IPS DF 4.7 (cell line): ENCODE results near the gene PEMT.

Source experiments
- DNase-seq: peaks from one replicate; pipeline ENCODE4 v3.0.0-alpha.2; 2013; ENCODE audit warnings: low spot score; ENCODE audit errors: extremely low read depth

Gene PEMT

GRCh38 chr17:17553217-17554195, 38.0 kb downstream of the PEMT start:
- DNase-seq: no peak

DNA sequence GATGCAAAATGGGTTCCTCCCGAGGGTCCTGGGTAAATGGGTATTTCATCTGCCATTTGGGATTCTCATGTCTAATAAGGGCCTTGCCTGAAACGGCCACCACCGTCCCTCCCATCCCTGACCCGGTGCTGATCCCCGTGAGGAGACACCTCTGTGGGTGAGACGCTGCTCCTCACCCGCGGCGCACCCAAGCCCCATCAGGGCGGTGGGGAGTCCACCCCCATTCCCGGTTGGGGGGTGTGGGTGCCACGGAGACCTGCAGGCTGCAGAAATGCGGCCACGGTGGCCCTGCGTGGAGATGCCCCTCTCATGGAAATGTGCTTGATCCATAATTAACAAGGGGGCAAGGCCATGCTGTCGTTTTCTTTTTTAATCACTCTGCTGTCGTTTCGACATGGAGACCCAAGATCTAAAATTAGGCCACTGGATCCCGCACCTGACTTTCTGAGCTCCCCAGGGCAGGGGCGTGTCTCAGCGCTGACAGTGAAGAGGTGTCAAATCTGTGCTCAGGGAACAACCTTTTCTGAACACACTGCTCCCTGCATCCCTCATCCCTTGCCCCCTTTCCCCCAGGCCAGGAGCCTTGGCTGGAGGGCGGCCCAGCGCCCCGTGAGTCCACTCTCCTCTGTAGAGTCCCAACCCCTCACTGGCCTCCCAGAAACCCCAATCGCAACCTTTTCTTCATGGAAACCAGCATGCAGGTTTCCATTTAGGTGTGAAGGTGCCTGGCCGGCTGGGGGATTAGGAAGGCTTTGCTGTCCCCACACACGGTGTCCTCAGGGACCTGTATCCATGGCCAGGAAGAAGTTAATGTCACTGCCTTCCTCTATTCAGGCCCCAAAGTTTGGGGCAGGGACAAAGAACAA, 38.9 kb downstream of the PEMT start:
- DNase-seq: no peak

DNA sequence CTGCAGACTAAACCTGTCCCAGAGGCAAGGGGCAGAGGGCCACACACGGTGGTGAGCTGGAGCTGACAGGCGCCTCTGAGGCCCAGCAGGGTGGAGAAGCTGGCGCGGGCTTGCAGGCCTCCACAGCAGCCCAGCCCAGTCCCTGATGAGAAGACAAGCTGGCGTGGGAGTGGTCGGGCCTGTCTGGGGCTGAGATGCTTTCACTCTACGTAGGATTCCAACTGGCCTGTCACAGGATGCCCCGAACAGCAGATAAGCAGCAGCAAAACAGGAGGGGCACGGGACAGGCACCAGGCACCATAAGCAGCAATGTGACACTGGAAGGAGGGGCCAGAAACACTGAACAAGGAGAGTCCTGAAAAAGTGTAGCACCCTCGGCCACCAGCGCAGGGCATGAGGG, 40.1 kb downstream of the PEMT start:
- no peak for DNase-seq

DNA sequence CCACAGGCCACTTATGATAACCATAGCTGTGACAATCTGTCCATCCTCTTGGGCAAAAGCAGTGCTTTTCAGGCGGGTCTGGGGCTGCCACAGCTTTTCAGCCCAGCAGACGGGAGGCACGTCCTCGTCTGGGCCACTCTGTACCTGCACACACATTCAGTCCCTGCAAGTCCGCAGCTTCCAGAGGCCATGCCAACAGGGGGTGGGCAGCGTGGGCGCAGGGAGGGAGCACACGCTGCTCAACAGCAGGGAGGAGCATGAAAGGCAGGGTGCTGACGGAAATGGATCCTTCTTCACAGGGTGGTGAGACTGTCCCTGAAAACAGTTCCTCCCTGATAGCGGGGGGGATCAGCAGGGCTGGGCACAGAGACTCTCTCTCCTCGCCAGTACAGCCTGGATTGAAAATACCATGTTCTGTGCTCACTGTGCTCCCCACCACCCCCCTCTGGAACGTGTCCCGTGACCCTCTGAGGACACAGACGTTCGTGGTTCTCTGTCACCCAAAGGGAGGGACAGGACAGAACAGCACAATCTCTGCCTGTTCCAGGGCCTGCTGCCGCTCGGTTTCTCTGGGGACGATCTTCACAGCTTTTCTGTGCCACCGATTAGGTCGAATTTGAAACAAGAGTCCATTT, 41.7 kb downstream of the PEMT start:
- DNase-seq: no peak

GRCh38 chr17:17548044-17548443, 43.5 kb downstream of the PEMT start:
- DNase-seq: no peak

GRCh38 chr17:17547210-17547764, 44.2 kb downstream of the PEMT start:
- DNase-seq: no peak

- no peak for DNase-seq
Measured at GRCh38 chr17:17546399-17547185, 44.9 kb downstream of the PEMT start.

DNA sequence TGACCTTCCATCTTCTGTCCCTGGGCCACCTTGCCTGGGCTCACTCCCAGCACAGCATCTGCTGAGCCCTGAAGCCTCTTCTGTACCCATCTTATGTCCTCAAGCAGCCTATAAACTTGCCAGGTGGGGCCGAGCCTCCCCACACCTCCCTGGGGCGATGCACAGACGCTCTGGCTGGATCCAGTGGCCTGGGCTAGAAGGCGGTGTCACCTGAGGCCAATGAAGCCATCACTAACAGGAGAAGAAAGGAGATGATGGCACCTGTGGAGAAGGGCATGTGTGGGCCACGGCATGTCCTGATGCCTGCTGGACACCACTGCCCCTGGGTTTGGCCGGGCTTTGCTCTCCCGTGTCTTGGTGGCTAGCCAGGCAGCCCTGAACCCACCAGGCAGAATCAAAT, 45.5 kb downstream of the PEMT start:
- DNase-seq: no peak

- DNase-seq: no peak
Measured at GRCh38 chr17:17545031-17545820, 46.3 kb downstream of the PEMT start.

GRCh38 chr17:17542906-17543635, 48.4 kb downstream of the PEMT start:
- no peak for DNase-seq

GRCh38 chr17:17541640-17542001, 49.9 kb downstream of the PEMT start:
- DNase-seq: no peak

DNA sequence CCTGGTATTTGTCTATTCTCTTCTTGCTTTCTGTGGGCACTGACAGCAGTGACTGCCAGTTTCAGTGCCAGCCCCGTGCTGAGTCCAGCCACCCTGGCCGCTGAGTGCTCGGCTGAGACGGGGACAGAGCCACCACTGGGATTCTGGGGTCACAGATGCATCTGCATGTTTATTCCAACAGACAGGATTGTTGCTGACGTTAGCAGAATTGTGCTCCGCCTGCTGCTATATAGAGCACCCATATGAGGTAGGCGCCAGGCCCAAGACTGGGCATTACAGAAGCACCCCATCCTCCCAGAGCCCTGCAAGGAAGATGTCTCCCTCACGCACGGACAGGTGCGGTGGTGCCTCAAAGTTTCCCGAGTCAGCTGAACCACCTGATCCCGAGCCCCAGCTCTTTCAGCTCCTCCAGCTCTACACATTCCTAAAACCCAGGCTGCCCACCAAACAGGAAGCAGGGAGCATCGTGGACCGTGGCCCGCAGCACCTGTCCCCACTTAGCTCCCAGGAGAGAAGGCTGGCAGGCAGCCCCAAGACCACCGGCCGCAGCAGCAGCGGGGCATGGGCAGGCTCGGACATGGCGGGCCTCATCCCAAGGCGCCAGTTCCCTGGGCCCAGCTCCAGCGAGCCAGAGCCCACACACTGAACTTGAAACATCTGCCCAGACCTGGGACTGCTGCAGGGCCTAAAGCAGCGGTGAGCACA, 50.4 kb downstream of the PEMT start:
- no peak for DNase-seq

DNA sequence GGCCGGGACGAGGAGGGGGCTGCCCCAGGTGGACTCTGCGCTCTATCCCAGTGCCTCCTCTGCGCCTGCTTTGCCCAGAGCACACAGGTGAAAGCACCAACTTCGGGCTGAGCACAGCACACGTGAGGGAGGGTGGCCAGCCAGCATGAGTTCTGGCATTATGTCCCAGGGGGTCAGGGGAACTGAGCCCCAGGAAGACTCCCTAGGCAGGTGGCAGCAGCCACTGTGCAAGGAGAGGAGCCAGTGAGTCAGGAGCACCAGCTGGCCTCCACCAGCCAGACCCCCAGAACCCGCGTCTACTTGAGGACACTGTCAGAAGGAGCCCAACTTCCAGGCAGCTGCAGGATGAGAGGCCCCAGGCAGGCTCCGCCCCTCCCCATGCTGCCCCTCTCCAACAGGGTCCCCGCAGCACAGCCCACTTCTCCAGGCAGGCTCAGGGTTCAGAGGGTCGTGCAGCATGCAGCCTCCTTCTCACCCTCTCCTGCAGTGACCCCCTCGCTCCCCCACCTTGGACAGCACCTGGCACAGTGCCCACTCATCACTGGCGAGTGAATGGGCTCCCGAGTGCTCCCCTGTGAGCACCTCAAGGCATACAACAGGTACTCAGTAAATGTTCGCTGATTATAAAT, 51.1 kb downstream of the PEMT start:
- DNase-seq: no peak

DNA sequence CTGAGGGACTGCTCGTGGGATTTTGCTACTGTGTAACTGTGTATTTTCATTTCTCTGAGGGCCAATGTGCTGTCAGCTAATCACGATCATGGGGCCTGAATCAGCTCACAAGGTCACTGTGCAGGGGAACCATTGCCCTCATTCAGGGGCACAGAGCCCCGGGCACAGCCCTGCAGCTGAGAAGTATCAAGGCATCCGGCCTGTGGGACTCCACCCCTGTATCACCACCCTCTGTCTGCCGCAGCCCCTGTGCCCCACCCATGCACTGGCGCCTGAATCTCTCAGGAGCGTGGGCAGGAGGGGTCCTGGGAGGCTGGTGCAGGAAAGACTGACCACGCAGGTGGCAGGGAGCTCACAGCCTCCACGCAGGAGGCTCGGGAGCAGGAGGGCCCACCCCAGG, 51.9 kb downstream of the PEMT start:
- no peak for DNase-seq

DNA sequence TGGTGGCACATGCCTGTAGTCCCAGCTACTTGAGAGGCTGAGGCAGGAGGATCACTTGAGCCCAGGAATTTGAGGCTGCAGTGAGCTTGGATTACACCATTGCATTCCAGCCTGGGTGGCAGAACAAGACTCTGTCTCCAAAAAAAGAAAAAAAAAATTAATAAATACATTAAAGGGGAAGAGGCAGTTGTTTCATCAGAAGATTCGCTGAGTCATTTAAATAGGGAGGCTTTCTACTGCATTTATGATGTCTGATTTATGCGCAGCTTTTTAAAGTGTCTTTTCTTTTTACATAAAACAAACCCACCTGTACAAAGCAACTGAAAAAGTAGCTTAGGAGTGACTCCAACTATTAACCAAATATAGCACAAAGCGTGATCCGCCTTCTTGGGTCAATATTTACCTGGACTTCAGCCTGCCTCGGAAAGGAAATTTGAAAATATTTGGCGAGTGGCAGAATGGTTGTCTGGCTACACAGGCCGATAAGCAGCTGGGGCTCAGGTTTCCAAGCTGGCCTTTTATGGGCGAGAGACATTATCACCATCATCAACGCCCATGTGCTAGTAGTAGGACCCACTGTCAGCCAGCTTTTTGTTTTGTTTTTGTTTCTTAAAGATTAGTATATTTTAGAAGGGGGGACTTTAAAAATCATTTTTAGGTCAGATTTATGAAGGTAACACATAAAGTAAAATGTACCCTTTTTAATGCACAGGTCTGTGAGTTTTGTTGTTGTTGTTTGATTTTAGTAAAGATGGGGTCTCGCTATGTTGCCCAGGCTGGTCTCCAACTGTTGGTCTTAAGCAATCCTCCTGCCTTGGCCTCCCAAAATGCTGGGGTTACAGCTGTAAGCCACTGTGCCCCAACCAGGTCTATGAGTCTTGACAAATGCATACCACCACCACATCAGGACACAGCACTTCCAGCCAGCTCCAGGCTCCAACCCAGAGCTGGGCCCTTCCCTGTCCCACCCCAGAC, 52.8 kb downstream of the PEMT start:
- DNase-seq: no peak

GRCh38 chr17:17537311-17538099, 54.0 kb downstream of the PEMT start:
- no peak for DNase-seq
